ENCODE data around the gene TMEM181.

The TMEM181 gene

DNA sequence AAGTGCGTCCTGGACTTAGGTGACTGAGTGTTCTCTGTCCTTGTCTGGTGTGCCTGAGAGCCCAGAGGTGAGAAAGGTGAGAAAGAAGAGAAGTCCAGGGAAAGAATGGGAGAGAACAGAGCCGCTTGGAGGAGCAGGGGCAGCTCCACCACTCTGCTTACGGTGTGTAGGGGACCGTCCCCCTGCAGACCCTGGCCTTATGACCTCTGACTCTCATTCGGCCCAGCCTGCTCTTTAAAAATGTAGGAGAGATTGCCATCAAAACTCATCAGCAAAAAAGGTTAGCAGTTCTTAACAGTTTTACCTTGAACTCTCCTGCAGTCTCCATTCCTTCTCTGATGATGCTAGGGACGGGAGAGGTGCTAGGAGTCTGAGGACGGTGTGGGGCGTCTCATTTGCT is 2.0 kb downstream of the TMEM181 start:
- no peak for DNase-seq

DNA sequence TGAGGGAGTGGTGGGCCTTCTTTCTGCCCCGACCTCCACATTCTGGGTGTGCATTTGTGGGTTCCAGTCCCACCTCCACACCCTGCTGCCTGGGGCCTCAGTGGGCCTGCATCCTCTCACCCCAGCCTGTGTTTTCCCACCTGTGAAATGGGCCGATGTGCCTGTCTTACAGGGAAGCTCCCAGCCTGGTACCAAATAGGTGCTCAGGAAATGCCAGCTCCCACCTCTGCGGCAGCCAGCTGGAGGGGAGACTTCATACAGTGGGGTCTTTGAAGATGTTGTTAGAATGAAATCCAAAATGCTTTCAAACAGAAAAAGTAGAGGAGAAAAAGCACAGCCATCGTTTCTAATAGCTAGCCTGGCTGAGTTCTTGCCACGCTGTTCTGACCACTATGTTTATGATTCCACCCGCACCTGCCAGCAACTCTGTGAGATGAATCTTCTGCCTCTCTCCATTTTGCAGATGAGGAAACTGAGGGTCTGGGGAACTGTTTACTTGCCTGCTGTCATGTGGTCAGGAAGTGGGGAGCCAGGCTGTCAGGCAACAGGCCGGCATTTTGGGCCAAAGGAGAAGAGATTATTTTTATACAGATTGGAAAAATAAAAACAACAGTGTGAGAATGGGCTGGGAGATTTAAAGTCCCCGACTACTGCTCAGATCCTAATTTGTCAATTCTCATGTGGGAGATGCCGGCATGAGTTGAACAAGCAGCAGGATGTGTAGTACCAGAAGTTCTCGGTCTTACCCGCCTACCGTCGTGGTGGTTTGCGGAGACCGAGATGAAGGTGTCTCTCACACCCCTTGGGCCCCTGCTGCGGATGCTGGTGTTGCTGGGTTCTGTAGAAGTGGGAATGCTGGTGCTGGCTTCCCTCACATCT is 4.6 kb downstream of the TMEM181 start:
- DNase-seq, result no peak

DNA sequence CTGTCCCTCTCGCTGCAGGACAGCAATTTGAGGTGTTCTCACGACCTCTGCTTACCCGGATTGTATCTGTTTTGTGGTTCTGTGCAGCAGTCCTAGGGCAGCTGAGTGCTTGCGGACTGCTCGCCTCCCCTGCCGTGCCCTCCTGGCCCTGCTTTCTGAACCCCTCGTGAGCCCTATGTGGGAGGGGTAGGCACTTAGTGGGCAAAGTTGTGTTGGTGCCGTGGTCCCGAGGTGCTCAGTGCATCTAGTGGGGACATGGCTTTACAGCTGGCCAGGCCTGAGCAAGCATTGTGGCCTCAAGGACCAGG is 5.2 kb downstream of the TMEM181 start:
- DNase-seq, result no peak

DNA sequence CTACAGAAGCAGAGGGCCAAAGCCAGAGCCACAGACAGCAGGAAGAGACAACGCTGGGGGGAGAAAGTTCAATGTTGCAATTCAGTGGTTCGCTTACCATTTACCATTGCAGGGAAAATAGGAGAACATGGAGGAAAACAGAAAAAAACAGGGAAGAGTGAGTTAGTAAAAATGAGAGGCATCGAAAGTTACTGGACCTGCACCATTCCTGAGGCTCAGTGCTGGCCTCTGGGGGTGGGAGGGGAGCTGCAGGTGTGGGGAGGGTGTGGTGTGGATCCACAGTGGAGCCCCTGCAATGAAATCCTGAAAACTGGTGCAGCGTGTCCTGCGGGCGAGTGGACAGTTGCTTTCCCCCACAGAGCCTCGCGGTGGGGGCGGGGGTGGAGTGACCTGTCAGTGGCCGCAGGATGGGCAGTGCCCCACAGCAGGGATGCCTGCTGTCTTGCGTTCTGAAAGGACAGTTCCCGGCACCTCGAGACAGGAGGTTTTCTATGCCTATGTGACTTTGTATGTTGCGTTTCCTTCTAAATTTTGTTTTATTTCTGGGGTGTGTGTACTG is 5.7 kb downstream of the TMEM181 start:
- no peak for DNase-seq

DNA sequence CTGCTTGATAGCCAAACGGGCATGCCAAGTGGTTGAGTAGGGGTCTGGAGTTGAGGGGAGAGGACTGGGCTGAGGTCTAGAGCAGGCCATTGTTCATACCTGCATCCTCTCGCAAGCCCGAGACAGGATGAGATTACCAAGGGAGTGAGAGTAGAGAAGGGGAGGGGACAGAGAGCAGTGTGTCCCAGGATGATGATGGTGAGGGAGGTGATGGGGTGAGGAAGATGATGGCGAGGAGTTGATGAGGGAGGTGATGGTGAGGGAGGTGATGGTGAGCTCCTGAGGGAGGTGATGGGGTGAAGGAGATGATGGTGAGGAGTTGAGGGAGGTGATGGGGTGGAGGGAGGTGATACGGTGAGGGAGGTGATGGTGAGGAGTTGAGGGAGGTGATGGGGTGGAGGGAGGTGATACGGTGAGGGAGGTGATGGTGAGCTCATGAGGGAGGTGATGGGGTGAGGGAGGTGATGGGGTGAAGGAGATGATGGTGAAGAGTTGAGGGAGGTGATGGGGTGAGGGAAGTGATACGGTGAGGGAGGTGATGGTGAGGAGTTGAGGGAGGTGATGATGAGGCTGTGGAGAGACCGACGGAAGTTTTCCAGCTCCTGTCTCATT is 6.4 kb downstream of the TMEM181 start:
- DNase-seq, result no peak

DNA sequence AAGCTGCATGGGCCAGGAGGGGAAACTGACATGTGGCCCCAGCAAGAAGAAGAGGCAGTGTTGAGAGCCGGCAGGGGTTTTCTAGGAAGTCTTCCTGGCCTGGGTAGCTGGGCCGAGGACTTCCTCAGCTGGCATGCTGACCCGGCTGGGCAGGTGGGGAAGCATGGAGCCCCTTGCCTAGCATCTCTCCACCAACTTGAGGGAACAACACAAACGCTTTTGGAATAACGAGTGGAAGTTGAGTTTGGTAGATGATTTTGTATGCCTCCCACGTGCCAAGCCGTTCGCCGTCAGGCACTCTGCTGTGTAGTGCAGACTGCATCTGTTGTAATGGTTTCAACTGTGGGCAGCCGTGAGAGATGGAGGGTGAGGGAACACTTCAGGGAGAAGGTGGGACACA is 7.3 kb downstream of the TMEM181 start:
- peak in 9 of 56 donors; percentile 2 to 43 (median 17) for DNase-seq

DNA sequence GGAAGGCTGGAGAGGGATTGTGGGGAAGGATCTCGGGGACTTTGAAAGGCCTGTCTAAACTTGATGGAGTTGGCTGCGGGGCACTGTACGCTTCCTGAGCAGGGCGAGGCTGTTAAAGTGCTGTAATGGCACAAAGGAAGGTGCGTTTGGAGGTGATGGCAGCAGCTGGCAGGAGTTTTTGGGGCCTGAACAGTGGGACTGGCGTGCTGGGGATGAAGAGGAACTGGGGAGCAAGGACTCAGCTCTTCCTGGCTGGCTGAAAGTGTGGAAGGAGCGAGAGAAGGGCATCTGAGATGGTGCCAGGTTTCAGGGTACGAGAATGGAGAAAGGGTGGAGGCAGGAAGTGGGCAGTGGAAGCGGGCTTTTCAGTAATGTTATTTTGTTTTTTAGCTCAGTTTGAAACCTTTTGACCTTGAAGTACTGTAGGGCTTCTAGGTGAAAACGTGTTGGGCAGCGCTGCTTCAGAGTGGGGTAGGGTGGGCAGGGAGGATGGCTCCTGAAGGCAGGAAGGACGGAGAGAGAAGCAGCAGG is 8.0 kb downstream of the TMEM181 start:
- DNase-seq, result no peak

DNA sequence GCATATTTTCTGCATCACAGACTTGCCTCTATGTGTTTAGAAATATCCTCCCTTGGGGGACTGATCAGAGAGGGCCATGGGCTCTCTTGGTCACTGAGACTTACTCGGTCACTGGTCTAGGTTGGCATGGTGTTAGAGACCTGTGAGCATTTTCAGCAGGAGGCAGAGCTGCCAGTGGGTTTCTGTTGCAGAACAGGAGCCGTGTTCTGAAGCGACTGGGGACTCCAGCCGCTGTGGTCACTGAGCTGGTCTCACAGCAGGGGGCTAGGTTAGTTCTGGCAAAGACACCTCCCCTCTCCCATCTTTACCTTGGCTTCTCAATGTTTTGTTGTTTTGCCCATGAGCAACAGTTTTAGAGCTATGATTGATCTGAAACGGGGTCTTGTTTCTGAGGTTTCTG is 8.7 kb downstream of the TMEM181 start:
- DNase-seq, result no peak

DNA sequence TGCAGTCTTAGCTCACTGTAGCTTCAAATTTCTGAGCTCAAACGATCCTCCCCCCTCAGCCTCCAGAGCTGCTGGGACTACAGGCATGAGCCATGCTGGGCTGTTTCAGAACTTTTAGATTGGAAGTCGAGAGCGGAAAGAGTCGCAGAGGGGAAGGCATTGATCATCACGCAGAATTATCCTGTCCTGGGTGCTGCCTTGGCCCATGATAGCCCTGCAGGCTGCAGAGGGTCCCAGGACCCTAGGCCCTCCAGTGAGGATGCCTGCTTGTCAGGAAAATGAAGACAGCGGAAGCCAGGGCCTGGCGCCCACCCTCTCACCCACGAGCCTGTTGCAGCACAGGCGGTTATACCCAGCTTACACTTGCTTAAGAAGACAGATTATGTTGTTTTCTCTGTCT is 9.1 kb downstream of the TMEM181 start:
- DNase-seq, result no peak

DNA sequence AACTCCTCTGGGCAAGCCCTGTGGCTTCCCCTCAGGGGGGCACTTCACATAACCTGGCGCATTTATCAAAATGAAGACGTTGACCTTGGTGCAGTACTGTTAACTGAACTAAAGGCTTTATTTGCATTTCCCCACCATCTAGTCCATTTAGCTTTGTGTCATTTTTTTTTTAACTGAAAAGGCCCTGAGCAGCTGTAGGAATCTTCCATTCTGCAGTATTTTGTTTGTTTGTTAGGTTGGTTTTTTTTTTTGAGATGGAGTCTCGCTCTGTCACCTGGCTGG is 10.7 kb downstream of the TMEM181 start:
- DNase-seq, result no peak

DNA sequence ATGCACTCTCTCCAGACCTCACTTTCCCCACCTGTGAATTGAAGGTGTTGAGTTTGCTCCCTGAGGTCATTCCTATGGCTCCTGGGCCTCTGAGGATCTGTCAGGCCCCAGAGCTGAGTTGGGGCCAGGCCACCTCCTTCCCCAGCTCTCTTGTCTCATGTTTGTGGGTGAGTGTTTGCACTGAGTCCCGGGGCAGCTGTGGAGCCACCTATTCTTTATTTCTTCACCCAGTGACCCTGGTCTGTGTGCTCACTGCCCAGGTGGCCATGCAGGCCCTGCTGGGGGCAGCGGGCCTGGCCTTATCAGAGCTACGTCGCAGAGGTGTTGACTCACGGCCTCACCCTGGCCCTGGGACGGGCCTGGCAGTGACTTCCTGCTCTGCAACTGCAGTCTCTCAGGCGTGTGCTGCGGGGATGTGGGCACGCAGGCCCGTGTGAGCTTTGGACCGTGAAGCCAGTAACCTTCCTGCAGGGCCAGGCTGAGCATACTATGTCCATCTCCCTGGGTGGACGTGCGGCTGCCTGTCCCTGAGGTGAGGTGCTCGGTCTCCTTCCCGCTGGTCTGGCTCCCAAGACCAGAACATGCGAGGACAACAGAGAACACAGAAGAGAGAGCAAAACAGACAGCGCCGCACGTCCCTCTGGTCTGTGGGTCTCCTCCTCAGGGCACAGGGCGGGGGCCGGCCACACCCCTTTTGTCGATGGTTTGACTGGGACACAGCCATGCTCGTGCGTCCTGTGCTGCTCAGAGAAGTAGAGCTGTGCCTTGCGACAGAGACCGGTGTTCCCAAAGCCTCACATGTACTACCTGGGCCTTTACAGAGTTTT is 12.1 kb downstream of the TMEM181 start:
- no peak for DNase-seq

DNA sequence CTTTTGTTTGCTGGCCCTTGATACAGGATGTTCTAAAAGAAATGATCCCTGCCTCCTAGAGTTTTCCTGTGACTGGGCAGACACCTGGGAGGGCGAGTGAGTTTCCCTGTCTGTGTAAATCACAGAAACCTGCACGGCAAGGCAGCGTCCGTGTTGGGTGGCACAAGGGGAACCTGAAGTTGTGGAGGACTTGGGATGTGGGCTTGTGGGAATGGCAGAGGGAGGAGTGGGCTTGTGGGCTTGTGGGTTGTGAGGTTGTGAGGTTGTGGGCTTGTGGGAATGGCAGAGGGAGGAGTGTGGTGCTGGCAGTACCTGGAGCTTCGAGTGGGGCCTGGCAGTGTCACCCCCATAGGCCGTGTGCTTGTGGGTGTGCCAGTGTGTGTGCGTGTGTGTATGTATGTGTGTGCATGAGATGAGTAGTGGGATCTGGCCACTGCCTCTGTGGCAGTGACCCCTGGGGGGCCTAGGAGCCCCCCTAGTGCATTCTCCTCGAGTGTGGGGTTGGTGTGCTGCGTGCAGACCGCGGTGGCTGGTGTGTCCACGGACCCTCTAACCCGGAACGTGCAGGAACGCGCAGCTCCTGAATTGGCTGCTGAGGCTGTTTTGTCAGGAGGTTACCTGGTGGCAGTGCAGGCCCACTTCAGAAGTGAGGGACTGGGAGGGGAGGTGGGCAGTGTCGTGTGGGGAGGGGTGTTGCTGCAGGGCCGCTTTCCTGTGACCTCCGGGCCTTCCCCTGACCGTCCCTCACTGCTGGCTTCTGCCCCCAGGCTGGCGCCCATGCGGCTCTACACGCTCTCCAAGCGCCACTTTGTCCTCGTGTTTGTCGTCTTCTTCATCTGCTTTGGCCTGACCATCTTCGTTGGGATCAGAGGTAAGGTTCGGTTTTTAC is 13.0 kb downstream of the TMEM181 start:
- no peak for DNase-seq

DNA sequence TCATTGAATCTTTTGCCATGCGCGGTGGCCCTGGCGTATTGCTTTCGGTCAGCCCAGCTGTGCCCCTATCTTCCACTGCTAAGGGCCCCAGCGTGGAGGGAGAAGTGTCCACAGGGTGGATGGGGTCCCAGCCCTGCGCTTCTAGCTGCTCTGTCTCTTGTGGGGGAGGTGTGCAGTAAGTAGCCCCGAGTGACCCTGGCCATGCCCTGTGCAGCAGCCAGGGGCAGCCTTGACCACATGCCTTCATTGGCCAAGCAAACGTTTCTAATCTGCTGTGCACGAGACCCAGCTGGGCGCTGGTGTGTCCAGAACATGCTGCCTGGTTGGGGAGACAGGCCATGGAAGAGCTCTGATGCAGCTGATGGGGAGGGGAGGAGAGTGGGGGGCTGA is 13.6 kb downstream of the TMEM181 start:
- DNase-seq, result no peak

DNA sequence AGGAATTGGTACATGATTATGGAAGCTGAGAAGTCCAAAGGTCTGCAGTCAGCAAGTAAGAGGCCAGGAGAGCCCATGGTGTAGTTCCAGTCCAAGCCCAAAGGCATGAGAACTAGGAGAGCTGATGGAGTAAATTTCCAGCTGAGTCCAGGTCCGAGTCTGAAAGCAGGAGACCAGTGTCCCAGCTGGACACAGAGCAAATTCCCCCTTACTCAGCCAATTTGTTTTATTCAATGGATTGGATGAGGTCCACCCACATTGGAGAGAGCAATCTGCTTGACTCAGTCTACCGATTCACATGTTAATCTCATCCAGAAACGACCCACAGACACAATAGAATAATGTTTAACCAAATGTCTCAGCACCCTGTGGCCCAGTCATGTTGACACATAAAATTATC is 14.9 kb downstream of the TMEM181 start:
- DNase-seq, result no peak

DNA sequence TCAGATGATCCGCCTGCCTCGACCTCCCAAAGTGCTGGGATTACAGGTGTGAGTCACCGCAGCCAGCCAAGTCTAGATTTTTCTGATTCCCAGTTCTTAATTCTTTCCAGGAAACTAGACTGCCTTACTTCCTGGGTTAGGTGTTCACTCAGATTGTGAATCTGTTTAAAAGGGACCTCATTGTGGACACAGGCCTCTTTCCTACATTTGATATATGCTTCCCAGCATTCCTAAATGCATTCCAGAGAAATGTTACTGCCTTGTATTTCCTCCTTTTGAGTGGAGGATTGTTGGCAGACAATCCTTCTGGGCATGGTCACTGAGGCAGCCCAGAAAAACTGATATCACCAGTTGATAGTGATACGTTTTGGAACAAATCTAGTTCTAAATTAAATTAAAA is 15.7 kb downstream of the TMEM181 start:
- no peak for DNase-seq

DNA sequence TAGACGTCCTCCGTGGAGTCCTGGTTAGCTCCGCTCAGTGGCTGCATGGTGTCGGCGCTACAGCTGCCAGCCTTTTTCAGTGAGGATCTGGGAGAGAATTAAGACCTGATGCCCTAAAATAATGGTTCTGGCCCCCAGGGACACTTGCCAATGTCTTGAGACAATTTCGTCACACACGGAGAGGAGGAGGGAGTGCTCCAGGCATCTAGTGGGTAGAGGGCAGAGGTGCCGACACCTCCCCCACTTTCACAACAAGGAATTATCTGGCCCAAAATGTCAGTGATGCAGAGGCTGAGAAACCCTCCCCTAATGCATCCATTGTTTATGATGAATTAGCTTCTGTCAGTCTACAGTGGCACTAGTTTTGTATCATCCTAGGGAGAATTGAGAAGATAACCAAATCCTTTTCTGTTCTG is 24.4 kb downstream of the TMEM181 start:
- DNase-seq, result peak in 10 of 56 donors; percentile 5 to 54 (median 20)

DNA sequence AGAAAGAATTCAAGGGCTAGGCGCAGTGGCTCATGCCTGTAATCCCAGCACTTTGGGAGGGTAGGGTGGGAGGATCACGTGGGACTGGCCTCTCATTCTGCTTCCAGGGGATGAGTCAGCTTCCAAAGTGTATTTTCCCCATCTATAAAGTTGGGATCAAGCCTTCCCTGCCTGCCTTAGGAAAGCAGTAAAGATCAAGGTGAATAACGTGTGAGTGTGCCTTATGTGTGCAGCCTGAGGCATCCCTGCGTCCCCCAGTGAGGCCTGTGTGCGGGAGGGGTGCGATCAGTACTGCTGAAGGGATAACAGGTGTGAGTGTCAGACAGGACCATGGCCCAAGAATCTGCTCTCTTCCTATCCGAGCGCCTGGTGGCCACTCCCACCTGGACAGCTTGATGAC is 26.8 kb downstream of the TMEM181 start:
- no peak for DNase-seq

DNA sequence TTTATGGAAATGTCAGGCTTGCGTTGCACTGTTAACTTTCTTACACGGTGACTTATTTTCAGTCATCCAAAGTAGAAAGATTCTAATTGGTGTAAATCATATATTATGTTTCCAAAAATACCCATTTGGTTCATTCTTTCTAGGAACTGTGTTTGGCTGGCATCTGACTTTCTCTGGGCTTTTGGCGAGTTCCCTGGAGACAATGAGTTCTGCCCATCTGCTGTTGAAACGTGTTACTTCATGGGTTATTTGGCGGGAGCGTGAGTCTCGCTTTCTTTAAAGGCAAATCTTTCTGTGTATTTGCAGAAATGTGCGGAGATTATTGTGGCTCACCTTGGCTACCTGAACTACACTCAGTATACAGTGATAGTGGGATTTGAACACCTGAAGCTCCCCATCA is 29.5 kb downstream of the TMEM181 start:
- no peak for DNase-seq

DNA sequence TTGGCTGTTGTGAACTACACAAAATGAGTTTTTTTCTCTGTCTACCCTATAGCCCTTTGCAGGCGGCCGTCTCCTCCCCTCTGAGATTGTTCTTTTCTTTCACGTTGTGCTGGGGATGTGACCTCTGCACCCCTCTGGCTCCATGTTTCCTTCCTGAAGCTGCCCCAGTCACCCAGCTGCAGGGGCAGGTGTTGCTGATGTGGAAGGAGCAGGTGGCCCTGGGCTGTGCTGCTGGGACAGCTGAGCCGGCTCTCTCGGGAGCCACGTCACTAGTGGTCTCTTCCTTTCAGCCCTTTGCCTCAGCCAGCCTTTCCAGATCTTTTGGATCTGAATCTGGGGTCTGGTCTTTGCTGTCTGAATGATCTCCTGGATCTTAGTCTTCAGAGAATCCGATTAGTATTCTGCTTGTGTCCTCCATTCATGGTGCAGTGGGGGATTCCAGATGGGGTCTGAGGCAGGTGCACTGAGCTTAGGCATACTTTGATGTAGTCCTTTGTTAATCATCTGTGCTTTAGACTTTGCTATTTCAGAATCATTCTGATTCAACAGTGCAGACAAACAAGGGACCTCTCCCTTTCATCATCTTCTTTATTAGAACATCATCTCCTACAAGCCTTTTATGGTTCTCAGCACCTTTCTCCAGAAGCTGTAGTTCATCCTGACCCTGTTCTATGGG is 31.4 kb downstream of the TMEM181 start:
- DNase-seq, result no peak

DNA sequence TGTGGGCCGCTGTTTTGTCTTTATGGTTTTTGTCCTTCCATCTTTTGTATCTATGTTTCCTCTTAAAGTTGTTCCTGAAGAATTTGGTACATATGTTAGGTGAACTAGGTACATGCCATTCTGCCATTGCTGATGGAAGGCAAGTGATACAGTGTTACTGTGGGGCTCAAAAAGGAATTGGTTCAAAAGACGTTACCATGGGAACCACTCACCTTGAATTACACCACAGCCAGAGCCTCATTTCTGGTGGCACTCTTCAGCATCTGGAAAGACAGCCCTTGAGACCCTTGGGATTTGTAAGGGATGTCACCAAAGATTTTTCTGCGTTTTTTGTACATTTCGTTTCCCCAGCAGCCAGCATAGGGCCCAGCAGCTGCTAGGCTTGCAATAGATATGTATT is 31.9 kb downstream of the TMEM181 start:
- DNase-seq, result peak in 1 of 56 donors; percentile 2
